Embryonic facial prominence (tissue), 1 donor: ENCODE results near the gene MAPK14.

Source experiments
- DNase-seq: peaks from one replicate; pipeline ENCODE4 v3.0.0-alpha.2; 2016; ENCODE audit errors: extremely low spot score

MAPK14 gene

DNA sequence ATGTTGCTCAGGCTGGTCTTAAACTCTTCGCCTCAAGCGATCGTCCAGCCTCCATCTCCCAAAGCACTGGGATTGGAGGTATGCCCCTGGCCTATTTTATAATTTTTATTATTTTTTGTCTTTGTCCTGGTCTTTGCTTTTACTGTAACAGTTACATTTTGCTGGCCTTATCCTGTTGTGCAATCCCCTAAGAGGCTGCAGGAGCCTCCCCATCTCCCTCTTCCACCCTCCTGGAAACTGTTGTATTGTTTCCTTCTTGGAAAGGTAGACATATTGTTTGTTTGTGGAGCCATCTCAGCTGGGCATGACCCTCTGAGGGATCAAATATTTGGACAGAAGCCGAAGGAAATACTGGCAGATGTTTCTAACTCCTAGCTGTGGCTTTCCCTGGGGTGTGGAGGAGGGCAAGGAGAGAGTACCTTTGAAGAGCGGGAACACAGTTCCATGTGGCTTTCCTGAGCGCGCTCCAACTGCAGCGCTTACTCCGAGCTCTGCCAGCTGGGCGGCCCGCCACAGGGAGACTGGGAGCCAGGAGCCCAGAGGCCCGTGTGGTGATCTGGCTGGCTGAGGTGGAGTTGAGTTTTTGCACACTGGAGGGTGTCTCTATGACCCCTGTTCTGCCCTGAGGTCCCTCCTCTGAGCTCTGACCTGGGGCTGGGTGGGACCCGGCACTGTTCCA lies 107.6 kb downstream of the MAPK14 start:
- DNase-seq = no peak

GRCh38 chr6:36136034-36136433 lies 108.4 kb downstream of the MAPK14 start:
- DNase-seq = no peak

- no peak for DNase-seq
Observed at GRCh38 chr6:36136551-36136950, 108.9 kb downstream of the MAPK14 start.

GRCh38 chr6:36138667-36139066 lies 111.1 kb downstream of the MAPK14 start:
- DNase-seq = no peak

GRCh38 chr6:36139431-36139830 lies 111.8 kb downstream of the MAPK14 start:
- no peak for DNase-seq

- DNase-seq = no peak
Observed at GRCh38 chr6:36139991-36140710, 112.5 kb downstream of the MAPK14 start.

GRCh38 chr6:36141091-36141490 lies 113.5 kb downstream of the MAPK14 start:
- DNase-seq = no peak

DNA sequence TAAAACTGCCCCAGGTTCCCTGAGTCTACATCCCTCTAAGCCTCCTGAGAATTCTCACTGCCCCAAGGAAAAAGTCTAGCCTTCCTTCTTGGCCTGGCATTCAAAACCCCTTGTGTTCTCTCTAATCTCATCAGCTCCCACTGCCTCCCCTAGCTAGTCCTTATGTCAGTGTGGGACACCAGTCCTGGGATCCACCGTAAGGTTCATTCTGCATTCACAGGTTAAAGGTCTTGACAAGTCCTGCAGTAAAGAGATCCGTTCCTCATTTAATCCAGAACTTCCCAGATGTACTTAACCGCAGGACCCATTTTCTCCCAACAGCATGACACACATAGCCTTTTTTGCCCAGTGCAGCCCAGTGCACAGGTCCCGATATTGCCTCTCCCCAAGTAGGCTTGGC lies 114.4 kb downstream of the MAPK14 start:
- no peak for DNase-seq

DNA sequence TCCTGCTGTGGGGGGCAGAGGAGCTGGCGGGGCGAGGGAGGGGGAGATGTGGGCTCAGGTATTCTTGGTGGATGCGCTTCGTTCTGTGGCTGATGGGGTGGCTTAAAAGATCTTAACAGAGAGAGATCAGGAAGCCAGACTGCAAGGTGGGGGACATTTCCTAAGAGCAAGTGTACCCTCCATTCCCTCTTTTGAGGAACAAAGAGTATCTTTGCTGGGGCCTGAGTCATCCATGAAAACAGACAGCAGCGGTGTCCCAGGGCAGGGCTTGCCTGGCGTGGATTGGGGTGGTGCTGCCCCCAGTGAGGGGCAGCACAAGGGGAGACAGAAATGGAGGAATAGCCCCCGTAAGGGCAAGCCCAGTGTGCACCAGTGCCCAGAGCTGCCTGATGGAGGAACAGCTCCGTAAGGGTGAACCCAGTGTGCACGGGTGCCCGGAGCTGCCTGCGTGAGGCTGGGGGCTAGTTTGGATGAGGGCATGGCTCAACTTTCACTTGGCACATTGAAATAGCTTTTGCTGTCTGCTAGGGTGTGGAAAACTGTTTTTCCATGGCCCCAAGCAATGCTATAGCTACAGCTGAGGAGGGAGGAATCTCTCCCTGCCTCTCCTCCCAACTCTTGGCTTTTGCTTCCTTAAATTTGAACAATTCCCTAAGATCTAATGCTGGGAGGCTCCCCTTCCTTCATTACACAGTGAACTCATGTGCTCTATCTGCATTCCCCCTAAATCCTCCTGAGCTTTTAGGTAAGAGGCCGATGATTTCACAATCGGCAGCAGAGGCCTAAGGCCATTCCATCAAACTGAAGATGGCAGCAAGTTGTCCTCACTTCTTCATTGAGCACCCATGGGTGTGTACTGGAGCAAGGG lies 115.6 kb downstream of the MAPK14 start:
- no peak for DNase-seq

DNA sequence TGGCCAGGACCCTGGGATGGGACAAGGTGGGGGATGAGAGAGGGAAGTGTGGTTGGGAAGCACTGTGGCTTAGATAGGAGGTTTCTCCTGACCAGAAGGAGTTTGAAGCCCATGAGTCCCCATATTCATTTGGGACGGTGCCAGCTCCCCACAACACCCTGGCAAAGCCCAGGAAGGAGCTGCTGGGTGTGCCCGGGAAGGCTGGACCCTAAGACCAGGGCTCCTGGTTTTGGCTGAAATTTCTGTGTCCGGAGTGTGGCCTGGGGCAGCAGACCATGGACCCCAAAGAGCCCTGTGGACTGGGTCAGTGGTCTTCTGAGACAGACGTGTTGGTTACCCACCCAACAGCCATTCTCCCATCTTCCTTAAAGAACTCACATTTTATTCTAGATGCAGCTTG lies 117.9 kb downstream of the MAPK14 start:
- no peak for DNase-seq

DNA sequence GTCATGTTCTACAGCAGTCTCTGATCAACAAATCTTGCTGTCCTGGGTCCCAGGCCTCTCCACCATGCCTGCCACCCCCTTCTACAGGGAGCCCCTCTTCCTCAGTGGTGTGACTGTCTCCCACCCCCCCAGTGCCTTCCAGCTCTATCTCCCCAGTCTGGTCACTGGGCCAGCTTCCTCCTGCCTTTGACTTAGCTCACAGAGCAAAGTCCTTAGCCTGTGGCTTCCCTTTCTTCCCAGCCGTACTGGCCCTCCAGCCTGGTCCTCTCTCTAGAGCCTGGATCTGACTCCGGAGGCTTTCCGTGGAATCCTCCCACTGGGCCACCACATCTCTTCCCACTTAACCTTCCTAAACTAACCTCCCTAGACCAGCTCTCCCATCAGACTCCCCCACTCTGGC lies 119.7 kb downstream of the MAPK14 start:
- no peak for DNase-seq

- DNase-seq = no peak
Observed at GRCh38 chr6:36149476-36149875, 121.9 kb downstream of the MAPK14 start.

GRCh38 chr6:36150283-36150682 lies 122.7 kb downstream of the MAPK14 start:
- no peak for DNase-seq

GRCh38 chr6:36154286-36154685 lies 126.7 kb downstream of the MAPK14 start:
- DNase-seq = no peak

GRCh38 chr6:36155662-36156061 lies 128.1 kb downstream of the MAPK14 start:
- no peak for DNase-seq

DNA sequence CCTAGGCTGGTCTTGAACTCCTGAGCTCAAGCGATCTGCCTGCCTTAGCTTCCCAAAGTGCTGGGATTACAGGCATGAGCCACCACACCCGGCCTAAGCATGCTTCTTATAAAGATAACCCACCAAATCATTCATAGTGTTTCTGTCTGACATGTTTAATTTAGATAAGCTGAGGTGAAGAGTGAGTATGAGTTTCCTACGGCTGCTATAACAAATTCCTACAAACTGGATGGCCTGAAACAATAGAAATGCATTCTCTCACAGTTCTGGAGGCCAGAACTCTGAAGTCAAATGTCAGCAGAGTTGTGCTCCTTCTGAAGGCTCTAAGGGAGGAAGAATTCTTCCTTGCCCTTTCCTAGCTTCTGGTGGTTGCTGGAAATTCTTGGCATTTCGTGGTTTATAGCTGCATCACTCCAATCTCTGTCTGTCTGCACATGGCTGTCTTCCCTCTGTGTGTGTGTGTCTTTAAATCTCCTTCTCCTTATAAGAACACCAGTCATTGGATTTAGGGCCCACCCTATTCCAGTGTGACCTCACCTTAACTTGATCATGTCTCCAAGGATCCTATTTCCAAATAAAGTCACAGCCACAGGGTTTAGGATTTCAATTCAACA lies 132.6 kb downstream of the MAPK14 start:
- no peak for DNase-seq
